Measurements from ENCODE around the gene LIX1.

DNA sequence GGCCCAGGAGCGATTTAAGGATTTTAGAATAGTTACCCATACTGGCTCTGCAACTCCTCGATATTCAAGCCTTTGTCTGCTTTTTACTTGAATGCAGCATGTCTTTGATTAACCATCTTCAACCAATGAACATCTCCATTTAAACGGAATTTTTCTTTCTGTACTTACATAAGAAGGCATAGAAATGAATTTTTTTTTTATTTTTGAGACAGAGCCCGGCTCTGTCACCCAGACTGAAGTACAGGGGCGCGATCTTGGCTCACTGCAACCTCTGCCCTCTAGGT is 41.5 kb upstream of the LIX1 start:
- TF ChIP-seq POLR2A (IDR thresholded peaks at IDR 0.05) = no peak
- TF ChIP-seq, protein P1, sequence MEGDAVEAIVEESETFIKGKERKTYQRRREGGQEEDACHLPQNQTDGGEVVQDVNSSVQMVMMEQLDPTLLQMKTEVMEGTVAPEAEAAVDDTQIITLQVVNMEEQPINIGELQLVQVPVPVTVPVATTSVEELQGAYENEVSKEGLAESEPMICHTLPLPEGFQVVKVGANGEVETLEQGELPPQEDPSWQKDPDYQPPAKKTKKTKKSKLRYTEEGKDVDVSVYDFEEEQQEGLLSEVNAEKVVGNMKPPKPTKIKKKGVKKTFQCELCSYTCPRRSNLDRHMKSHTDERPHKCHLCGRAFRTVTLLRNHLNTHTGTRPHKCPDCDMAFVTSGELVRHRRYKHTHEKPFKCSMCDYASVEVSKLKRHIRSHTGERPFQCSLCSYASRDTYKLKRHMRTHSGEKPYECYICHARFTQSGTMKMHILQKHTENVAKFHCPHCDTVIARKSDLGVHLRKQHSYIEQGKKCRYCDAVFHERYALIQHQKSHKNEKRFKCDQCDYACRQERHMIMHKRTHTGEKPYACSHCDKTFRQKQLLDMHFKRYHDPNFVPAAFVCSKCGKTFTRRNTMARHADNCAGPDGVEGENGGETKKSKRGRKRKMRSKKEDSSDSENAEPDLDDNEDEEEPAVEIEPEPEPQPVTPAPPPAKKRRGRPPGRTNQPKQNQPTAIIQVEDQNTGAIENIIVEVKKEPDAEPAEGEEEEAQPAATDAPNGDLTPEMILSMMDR (IDR thresholded peaks at IDR 0.05 in 8 of 11, conservative IDR thresholded peaks at IDR 0.05 in 3 of 11) = no peak

All from spleen (tissue), 7 donors.